Measurements from ENCODE around the gene TMC4. TPM values are rescaled to one million over a fixed set of nuclear protein-coding genes. Genes with fewer than 3 reads are reported as not detected.

The TMC4 gene
- total and polyA plus RNA-seq, 2 donors from 2014 or later, result 64.6 to 98.9 TPM

- H3K9ac ChIP-seq (ENCODE audit: low read length in 3 of 3), result no peak overlapping the region
- no peak for FAIRE-seq
- H3K4me1 ChIP-seq (ENCODE audit: control insufficient read depth in 2 of 3, insufficient read depth in 2 of 3, low read depth in 1 of 3, low read length in 3 of 3), result no peaks in the 10 kb centered on the region
- TF ChIP-seq, protein P1, sequence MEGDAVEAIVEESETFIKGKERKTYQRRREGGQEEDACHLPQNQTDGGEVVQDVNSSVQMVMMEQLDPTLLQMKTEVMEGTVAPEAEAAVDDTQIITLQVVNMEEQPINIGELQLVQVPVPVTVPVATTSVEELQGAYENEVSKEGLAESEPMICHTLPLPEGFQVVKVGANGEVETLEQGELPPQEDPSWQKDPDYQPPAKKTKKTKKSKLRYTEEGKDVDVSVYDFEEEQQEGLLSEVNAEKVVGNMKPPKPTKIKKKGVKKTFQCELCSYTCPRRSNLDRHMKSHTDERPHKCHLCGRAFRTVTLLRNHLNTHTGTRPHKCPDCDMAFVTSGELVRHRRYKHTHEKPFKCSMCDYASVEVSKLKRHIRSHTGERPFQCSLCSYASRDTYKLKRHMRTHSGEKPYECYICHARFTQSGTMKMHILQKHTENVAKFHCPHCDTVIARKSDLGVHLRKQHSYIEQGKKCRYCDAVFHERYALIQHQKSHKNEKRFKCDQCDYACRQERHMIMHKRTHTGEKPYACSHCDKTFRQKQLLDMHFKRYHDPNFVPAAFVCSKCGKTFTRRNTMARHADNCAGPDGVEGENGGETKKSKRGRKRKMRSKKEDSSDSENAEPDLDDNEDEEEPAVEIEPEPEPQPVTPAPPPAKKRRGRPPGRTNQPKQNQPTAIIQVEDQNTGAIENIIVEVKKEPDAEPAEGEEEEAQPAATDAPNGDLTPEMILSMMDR (IDR thresholded peaks at IDR 0.05; ENCODE audit: borderline replicate concordance, extremely low read depth, insufficient read depth), result no peak
- DNase-seq, result peak in 1 of 5 donors; percentile 60
- no peak overlapping the region for H3K27ac ChIP-seq (ENCODE audit: low read depth in 2 of 2, low read length in 2 of 2)
- H3K36me3 ChIP-seq (ENCODE audit: control insufficient read depth in 2 of 3, insufficient read depth in 3 of 3, low read length in 3 of 3), result peaks cover 0 to 37% (median 30%) of the 10 kb centered on the region in 3 donors
- no peak overlapping the region for H3K4me3 ChIP-seq (ENCODE audit: low read length in 3 of 3)
- H3K9me3 ChIP-seq (ENCODE audit: control insufficient read depth in 2 of 3, insufficient read depth in 1 of 3, low read length in 3 of 3), result no peaks in the 10 kb centered on the region
- intact Hi-C loops (cut with DNase I), result no loop called here
- no peaks in the 10 kb centered on the region for H3K27me3 ChIP-seq (ENCODE audit: control insufficient read depth, insufficient read depth, low read length)
These were observed 44.6 kb downstream of the TMC4 start for GRCh38 chr19:54128441-54128725.

DNA sequence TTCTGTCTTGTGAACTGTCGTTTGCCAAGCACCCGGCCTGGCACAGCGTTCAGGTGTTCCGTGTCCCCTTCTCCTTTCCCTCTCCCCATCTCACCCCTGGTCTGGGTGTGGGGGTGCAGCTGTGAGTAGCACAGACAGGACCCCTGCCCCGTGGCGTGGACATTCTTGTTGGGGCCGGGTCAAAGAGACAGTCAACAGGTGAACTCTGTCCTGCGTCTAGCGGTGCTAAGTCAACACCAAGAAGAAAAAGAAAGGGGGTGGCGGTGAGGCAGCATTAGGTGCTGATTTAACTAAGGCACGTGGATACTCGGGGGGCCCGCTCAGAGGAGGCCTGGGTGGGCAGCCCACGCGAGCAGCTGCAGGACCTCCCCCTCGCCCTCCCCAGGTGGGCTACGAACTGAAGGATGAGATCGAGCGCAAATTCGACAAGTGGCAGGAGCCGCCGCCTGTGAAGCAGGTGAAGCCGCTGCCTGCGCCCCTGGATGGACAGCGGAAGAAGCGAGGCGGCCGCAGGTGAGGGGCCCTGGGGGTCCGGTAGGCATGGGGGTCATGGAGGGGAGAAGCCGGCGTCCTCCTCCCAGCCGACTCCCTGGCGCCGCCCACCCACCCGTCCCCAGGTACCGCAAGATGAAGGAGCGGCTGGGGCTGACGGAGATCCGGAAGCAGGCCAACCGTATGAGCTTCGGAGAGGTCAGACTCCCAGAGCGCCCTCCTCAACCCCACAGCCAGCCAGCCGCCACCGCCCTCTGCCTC, 45.1 kb downstream of the TMC4 start:
- intact Hi-C loops (cut with DNase I), result no loop called here
- FAIRE-seq, result no peak
- Histone ChIP-seq H3K27me3 (ENCODE audit: control insufficient read depth, insufficient read depth, low read length) (no peaks in the 10 kb centered on the region), H3K9ac (ENCODE audit: low read length in 3 of 3) (no peak overlapping the region), H3K4me1 (ENCODE audit: control insufficient read depth in 2 of 3, insufficient read depth in 2 of 3, low read depth in 1 of 3, low read length in 3 of 3) (no peaks in the 10 kb centered on the region), H3K36me3 (ENCODE audit: control insufficient read depth in 2 of 3, insufficient read depth in 3 of 3, low read length in 3 of 3) (peaks cover 0 to 37% (median 34%) of the 10 kb centered on the region in 3 donors), H3K27ac (ENCODE audit: low read depth in 2 of 2, low read length in 2 of 2) (no peak overlapping the region), H3K9me3 (ENCODE audit: control insufficient read depth in 2 of 3, insufficient read depth in 1 of 3, low read length in 3 of 3) (no peaks in the 10 kb centered on the region), H3K4me3 (ENCODE audit: low read length in 3 of 3) (no peak overlapping the region)
- peak in 1 of 5 donors; percentile 60 for DNase-seq
- TF ChIP-seq, protein P1 (IDR thresholded peaks at IDR 0.05; ENCODE audit: borderline replicate concordance, extremely low read depth, insufficient read depth), result no peak

DNA sequence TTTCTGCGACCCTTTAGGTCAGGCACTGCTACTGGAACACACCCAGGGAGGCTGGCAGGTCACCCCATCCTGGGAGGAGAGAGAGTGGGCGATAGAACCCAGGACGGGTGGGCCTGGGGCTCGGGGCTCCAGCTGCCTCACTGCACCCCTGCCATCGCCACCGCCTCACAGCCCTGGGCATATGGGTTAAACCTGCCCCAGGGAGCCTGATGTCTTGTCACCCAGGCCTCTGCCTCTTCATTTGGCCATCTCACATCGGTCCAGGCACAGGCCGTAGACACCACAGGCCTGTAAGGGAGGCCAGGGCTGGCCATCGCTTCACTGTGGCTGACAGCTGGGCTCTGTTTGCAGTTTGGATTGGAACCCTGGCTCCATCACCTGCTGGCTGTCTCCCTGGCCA, 47.2 kb downstream of the TMC4 start:
- Histone ChIP-seq H3K4me3 (ENCODE audit: low read length in 3 of 3) (no peak overlapping the region), H3K9me3 (ENCODE audit: control insufficient read depth in 2 of 3, insufficient read depth in 1 of 3, low read length in 3 of 3) (no peaks in the 10 kb centered on the region), H3K36me3 (ENCODE audit: control insufficient read depth in 2 of 3, insufficient read depth in 3 of 3, low read length in 3 of 3) (peaks cover 0 to 46% (median 45%) of the 10 kb centered on the region in 3 donors), H3K27me3 (ENCODE audit: control insufficient read depth, insufficient read depth, low read length) (no peaks in the 10 kb centered on the region), H3K9ac (ENCODE audit: low read length in 3 of 3) (no peak overlapping the region), H3K4me1 (ENCODE audit: control insufficient read depth in 2 of 3, insufficient read depth in 2 of 3, low read depth in 1 of 3, low read length in 3 of 3) (no peaks in the 10 kb centered on the region), H3K27ac (ENCODE audit: low read depth in 2 of 2, low read length in 2 of 2) (no peak overlapping the region)
- peak in 1 of 5 donors; percentile 55 for DNase-seq
- no peak for FAIRE-seq
- intact Hi-C loops (cut with DNase I), result no loop called here
- TF ChIP-seq, protein P1 (IDR thresholded peaks at IDR 0.05; ENCODE audit: borderline replicate concordance, extremely low read depth, insufficient read depth), result no peak
